Mucosa of rectum (tissue), 2 donors: Measurements from ENCODE around the gene LPP.
"Not testable (repeated sequence)": the region's sequence is repeated elsewhere in the genome, so short reads cannot be mapped to it uniquely, and the experiment has no call there.

ENCODE experiments used
- H3K27ac ChIP-seq, 2 donors: one replicate each; pipeline ENCODE4 v1.7.0; 2013; ENCODE audit warnings: inconsistent platforms in 2 of 2, low read depth in 2 of 2, low read length in 2 of 2
- H3K27me3 ChIP-seq, 2 donors: one replicate each; pipeline ENCODE4 v1.7.0; 2013; ENCODE audit warnings: low read length in 2 of 2; ENCODE audit not compliant: control insufficient read depth in 2 of 2, insufficient read depth in 2 of 2
- H3K36me3 ChIP-seq, 2 donors: one replicate each; pipeline ENCODE4 v1.7.0; 2013; ENCODE audit warnings: low read length in 2 of 2; ENCODE audit not compliant: control insufficient read depth in 2 of 2, insufficient read depth in 2 of 2
- H3K4me1 ChIP-seq, 2 donors: one replicate each; pipeline ENCODE4 v1.7.0; 2013; ENCODE audit warnings: low read length in 2 of 2, mild to moderate bottlenecking in 1 of 2; ENCODE audit not compliant: control insufficient read depth in 2 of 2, insufficient read depth in 2 of 2
- H3K4me3 ChIP-seq, 2 donors: one replicate each; pipeline ENCODE4 v1.7.0; 2013; ENCODE audit warnings: low read length in 2 of 2
- H3K9ac ChIP-seq, 2 donors: one replicate each; pipeline ENCODE4 v1.7.0; 2013; ENCODE audit warnings: low read length in 2 of 2, low read depth in 1 of 2, mild to moderate bottlenecking in 1 of 2
- H3K9me3 ChIP-seq, 2 donors: one replicate each; pipeline ENCODE4 v1.7.0; 2013; ENCODE audit warnings: low read length in 2 of 2; ENCODE audit not compliant: control insufficient read depth in 2 of 2
- donor health status: healthy.
- donor health status: Normal muscosa, but diverticular disease.

The LPP gene

DNA sequence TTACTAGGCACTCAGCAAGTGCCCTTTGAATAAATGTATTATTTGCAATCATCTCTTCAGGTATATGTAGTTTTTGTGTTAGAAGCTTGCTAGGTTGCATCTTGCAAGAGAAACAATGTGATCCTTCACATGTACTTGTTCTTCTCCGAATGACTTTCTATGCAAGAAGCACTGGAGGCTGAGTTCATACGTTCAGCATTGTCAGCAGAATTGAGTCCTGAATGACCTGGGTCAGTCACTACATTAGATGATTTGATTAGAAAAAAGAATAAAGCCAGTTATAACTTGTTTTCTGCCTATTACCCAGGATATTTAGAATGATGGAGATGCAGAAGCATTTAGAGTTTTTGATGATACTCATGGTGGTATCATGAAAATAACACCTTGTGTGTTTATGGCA, 538.7 kb downstream of the LPP start:
- Histone ChIP-seq H3K9me3 (no peaks in the 10 kb centered on the region), H3K4me1 (no peaks in the 10 kb centered on the region), H3K27ac (no peak overlapping the region), H3K9ac (no peak overlapping the region), H3K36me3 (no peaks in the 10 kb centered on the region), H3K4me3 (no peak overlapping the region), H3K27me3 (no peaks in the 10 kb centered on the region)

DNA sequence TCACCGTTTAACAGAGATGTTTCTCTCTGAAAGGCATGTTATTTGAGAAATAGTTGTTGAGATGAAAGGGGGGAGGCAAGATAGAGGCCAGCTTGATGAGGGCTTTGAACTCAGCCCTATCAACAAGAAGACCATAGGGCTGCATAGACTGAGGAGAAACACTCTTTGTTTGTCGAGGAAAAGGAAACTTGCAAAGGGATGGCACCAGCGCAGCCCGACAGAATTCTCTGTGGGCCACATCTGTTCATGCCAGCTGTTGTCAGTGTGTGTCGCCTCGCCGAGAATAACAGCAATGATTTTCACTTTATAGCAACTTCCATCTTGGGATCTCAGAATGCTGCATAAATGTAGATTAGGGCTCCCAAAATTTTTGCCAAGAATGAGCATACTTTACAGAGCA, 539.5 kb downstream of the LPP start:
- Histone ChIP-seq H3K36me3 (no peaks in the 10 kb centered on the region), H3K9ac (no peak overlapping the region), H3K27ac (no peak overlapping the region), H3K4me3 (no peak overlapping the region), H3K4me1 (no peaks in the 10 kb centered on the region), H3K27me3 (no peaks in the 10 kb centered on the region), H3K9me3 (no peaks in the 10 kb centered on the region)

DNA sequence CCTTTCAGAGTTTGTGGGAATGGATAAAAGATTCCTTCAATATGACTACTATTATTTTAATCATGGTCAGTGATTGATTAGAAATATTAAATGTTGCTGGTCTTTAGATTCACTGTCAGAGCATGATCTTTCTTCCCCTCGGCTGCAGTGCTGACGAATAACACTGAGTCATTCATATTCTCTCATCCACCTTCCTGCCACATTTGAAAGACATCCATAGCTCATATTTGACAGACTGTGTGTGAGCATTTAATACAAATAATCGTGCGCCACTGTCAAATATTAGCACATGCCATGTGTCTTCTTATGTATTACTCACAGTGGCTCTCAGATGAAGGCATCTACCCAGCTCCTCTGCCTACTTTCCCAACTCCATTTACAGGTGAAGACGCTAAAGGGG, 541.3 kb downstream of the LPP start:
- Histone ChIP-seq H3K36me3 (no peaks in the 10 kb centered on the region), H3K4me1 (no peaks in the 10 kb centered on the region), H3K27ac (no peak overlapping the region), H3K9ac (no peak overlapping the region), H3K9me3 (no peaks in the 10 kb centered on the region), H3K4me3 (no peak overlapping the region), H3K27me3 (no peaks in the 10 kb centered on the region)

DNA sequence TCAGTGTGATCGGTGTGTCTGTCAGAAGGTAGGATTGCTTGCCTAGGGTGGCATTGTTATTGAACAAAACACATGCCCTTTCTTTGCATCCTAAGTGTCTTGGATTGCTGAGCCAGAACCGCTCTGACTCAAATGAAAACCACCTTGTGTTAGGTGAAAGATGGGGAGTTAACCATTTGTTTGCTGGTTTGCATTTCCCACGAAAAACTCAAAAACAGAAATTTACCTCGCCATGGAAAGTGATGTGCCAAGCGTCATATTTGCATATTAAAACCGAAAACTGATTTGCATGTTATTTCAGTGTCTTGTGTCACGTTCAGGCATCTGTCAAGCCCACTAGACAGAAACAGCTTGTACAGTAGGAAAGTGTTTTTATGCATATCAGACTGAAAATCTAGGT, 543.2 kb downstream of the LPP start:
- Histone ChIP-seq H3K4me1 (no peaks in the 10 kb centered on the region), H3K4me3 (no peak overlapping the region), H3K36me3 (no peaks in the 10 kb centered on the region), H3K27ac (no peak overlapping the region), H3K9me3 (no peaks in the 10 kb centered on the region), H3K9ac (no peak overlapping the region), H3K27me3 (no peaks in the 10 kb centered on the region)

DNA sequence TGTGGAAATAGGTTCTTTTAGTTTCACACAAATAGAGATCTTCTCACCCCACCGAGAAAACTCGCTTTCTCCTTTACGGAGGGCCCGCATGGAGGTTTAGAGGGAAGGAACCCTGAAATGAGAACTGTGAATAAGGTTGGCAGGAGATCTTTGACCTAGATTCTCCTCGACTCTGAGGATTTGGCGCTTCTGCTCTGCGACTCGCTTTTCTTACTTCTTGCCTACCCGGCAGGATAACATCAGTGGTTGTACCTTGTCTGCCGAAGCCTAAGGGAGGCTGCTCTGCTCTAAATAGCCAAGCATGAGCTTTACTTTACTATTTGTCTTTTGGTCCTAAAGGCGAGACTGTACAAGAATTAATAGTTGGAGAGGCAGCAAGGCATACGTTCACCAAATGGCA, 544.5 kb downstream of the LPP start:
- Histone ChIP-seq H3K9me3 (no peaks in the 10 kb centered on the region), H3K27me3 (no peaks in the 10 kb centered on the region), H3K9ac (no peak overlapping the region), H3K4me1 (no peaks in the 10 kb centered on the region), H3K27ac (no peak overlapping the region), H3K4me3 (no peak overlapping the region), H3K36me3 (no peaks in the 10 kb centered on the region)

DNA sequence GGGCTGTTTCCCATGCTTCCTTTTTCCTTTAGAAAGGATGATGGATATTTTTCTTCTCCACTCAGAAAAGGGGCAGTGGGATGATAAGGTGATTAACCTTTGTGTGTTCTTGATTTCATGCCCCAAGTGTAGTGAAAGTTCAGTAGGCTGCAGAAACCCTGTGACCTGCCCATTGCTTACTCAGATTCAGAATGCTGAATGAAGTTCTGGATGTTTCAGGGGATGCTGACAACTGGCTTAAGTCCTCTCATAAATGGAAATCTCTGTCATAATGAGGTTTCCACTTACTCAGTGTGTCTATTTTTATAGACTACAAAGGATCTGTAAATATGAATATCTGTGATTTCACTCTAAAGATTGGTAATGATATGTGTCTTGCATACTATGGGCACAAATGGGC, 546.5 kb downstream of the LPP start:
- Histone ChIP-seq H3K9me3 (no peaks in the 10 kb centered on the region), H3K4me3 (no peak overlapping the region), H3K27me3 (no peaks in the 10 kb centered on the region), H3K27ac (no peak overlapping the region), H3K9ac (no peak overlapping the region), H3K4me1 (no peaks in the 10 kb centered on the region), H3K36me3 (no peaks in the 10 kb centered on the region)

- no peaks in the 10 kb centered on the region for H3K27me3 ChIP-seq
- H3K4me3 ChIP-seq = no peak overlapping the region
- no peak overlapping the region for H3K27ac ChIP-seq
- H3K4me1 ChIP-seq = no peaks in the 10 kb centered on the region
- no peaks in the 10 kb centered on the region for H3K36me3 ChIP-seq
- no peaks in the 10 kb centered on the region for H3K9me3 ChIP-seq
- H3K9ac ChIP-seq = no peak overlapping the region
Observed at GRCh38 chr3:188700918-188701317, 547.0 kb downstream of the LPP start.

- no peaks in the 10 kb centered on the region for H3K9me3 ChIP-seq
- no peaks in the 10 kb centered on the region for H3K27me3 ChIP-seq
- H3K4me3 ChIP-seq = no peak overlapping the region
- no peak overlapping the region for H3K9ac ChIP-seq
- H3K4me1 ChIP-seq = no peaks in the 10 kb centered on the region
- H3K36me3 ChIP-seq = no peaks in the 10 kb centered on the region
- no peak overlapping the region for H3K27ac ChIP-seq
Observed at GRCh38 chr3:188701485-188701969, 547.6 kb downstream of the LPP start.

DNA sequence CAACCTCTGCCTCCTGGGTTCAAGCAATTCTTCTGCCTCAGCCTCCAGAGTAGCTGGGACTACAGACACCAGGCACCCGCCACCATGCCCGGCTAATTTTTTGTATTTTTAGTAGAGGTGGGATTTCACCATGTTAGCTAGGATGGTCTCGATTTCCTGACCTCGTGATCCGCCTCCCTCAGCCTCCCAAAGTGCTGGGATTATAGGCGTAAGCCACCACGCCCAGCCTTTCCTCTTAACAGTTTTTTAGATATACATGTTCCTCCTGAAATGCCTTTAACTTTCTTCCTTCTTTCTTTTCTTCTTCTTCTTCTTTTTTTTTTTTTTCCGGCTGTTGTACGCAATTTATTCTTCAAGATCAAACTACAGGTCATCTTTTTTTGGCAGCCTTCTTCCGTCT, 548.1 kb downstream of the LPP start:
- H3K9me3 ChIP-seq, H3K9ac ChIP-seq, H3K27me3 ChIP-seq, H3K27ac ChIP-seq, H3K36me3 ChIP-seq, H3K4me3 ChIP-seq, H3K4me1 ChIP-seq: not testable (repeated sequence)

DNA sequence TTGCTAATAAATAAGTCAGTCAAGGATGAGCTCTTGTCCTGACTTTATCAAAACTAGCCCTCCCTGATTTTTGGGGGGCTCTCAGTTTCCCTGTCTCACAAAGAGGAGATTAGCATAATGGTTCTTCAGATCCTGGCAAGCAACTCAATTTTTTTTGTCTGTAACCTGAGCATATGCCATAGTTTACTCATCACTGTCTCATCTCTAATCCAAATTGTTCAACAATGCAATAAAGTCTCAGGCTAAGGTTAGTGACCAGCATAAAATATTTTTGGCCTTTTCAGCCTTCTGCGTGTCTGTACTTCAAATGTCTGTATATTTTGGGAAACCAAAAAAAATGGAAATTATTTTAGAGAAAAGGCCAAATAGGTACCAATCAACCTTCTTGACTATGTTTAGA, 552.2 kb downstream of the LPP start:
- H3K27ac ChIP-seq = no peak overlapping the region
- no peaks in the 10 kb centered on the region for H3K9me3 ChIP-seq
- H3K4me3 ChIP-seq = no peak overlapping the region
- H3K36me3 ChIP-seq = peaks cover 0 to 2% of the 10 kb centered on the region in 2 donors
- no peaks in the 10 kb centered on the region for H3K27me3 ChIP-seq
- H3K4me1 ChIP-seq = no peaks in the 10 kb centered on the region
- H3K9ac ChIP-seq = no peak overlapping the region

GRCh38 chr3:188706599-188706998, 552.6 kb downstream of the LPP start:
- Histone ChIP-seq H3K9ac (no peak overlapping the region), H3K4me1 (no peaks in the 10 kb centered on the region), H3K36me3 (peaks cover 0 to 2% of the 10 kb centered on the region in 2 donors), H3K4me3 (no peak overlapping the region), H3K27me3 (no peaks in the 10 kb centered on the region), H3K27ac (no peak overlapping the region), H3K9me3 (no peaks in the 10 kb centered on the region)
